M059J (cell line): ENCODE data around the gene ARMC2. TPM values are rescaled to one million over a fixed set of nuclear protein-coding genes. Genes with fewer than 3 reads are reported as not detected.
A peak's percentile ranks its signal among the peaks of the same experiment; 100 is the strongest.
"Not testable (repeated sequence)": the region's sequence is repeated elsewhere in the genome, so short reads cannot be mapped to it uniquely, and the experiment has no call there.

Source experiments
- DNase-seq: peaks from one replicate; pipeline ENCODE4 v3.0.0-alpha.2; 2012; ENCODE audit warnings: low read depth
- total RNA-seq: library from RNA; depleted of rRNA; stranded (reverse); fragments of >200 nt; shearing (Covaris generic); gene quantifications from 2 replicates; pipeline ENCODE4 v1.2.3, GENCODE V29; 2014

The ARMC2 gene
- total RNA-seq, 1 experiment from 2014 or later, result 1.7 TPM

GRCh38 chr6:108916026-108916686 lies 67.9 kb downstream of the ARMC2 start:
- no peak for DNase-seq

DNA sequence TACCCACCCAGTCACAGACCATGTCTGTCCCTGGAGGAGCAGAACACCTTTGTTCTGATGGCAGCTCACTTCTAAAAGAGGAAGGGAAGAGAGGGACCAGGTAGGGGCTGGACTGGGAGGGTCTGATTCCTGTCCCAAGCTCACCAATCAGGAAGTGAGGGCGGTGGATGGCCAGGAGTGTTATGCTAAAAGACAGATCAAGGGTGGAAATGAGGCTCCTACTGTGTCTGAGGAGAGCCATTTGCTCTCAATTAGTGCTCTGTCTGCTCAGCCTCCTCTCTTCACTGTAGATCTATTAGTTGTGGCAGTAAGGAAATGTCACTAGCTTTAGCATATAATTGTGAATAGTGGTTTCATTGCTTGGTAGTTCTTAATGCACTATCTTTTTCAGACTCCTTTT lies 72.5 kb downstream of the ARMC2 start:
- no peak for DNase-seq

- peak; percentile 70 for DNase-seq
These were observed 73.5 kb downstream of the ARMC2 start for GRCh38 chr6:108921547-108922361.

DNA sequence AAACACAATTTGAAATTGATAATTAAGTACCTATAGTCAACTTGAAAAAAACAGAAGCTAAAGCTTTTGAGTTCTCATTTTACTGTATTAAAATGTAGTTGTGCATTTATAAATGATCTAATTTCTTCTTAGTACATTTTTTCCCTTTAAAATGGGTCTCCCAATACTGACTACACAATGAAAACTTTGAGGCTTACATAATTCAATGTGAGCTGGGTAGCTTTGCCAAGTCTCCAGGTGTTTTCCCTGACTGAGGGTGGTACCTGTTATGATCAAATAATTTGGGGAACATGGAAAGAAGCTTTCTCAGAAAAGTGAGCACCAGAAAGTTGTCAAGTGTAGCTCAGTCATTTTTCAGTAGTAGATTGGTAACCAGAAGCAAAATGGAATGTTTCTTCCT lies 74.3 kb downstream of the ARMC2 start:
- no peak for DNase-seq

GRCh38 chr6:108927927-108928326 lies 79.7 kb downstream of the ARMC2 start:
- DNase-seq, result no peak

DNA sequence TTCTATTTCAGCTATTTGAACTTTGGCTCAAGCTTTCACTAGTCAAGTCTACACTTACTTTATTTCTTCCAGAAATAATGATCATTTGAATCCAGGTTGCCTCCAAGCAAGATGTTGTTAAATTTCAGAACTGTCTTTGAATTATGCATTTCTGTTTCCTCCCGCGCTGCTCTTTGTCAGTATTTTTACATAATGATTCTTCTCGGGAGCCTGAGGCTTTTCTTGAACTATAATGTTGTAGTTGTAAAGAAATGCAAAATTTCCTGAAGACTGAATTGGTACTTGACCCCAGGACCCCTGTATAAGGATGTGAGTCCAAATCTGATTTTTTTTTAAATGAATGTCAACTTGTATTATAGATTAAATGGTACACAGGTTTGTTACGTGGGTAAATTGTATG lies 80.4 kb downstream of the ARMC2 start:
- DNase-seq, result no peak

DNA sequence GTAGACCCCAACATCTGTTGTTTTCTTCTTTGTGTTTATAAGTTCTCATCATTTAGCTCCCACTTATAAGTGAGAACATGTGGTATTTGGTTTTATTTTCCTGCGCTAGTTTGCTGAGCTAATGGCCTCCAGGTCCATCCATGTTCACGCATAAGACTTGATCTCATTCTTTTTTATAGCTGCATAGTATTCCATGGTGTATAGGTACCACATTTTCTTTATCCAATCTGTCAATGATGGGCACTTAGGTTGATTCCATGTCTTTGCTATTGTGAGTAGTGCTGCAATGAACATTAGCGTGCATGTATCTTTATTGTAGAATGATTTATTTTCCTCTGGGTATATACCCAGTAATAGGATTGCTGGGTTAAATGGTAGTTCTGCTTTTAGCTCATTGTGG lies 82.9 kb downstream of the ARMC2 start:
- DNase-seq, result not testable (repeated sequence)

DNA sequence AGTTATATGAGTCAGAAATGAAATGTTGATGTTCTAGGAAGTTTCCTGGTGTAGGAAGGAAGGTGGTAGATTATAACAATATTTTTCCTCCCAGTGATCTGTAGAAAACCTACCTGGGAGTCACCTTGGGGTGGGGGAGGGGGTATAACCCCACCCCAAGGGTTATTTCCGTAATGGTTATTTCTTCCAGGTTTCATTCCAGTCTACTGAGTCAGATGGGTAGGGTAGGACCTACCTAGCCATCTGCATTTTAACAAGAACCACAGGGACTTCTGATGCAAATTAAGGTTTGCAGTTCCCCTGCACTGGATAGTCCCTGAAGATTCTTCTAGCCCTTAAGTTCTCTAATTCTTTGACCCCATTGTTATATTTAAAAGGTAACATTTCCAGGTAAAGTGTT lies 88.9 kb downstream of the ARMC2 start:
- DNase-seq, result no peak

DNA sequence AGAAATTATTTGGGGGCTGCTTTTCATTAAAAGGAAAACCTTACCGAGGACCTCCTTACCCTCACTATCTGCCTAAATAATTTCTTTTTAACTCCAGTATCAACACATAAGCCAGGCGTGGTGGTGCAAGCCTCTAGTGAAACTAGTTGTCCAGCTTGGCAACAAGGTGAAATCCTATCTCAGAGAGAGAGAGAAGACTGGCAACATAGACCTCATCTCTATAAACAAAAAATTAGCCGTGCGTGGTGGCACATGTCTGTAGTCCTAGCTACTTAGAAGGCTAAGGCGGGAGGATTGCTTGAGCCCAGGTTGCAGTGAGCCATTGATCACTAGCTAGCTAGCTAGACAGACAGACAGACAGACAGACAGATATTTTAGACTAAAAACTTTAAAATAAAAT lies 92.5 kb downstream of the ARMC2 start:
- no peak for DNase-seq

GRCh38 chr6:108941281-108941680 lies 93.1 kb downstream of the ARMC2 start:
- no peak for DNase-seq

GRCh38 chr6:108941859-108942258 lies 93.6 kb downstream of the ARMC2 start:
- no peak for DNase-seq

GRCh38 chr6:108942556-108943492 lies 94.6 kb downstream of the ARMC2 start:
- no peak for DNase-seq

- no peak for DNase-seq
These were observed 95.8 kb downstream of the ARMC2 start for GRCh38 chr6:108944071-108944470.

DNA sequence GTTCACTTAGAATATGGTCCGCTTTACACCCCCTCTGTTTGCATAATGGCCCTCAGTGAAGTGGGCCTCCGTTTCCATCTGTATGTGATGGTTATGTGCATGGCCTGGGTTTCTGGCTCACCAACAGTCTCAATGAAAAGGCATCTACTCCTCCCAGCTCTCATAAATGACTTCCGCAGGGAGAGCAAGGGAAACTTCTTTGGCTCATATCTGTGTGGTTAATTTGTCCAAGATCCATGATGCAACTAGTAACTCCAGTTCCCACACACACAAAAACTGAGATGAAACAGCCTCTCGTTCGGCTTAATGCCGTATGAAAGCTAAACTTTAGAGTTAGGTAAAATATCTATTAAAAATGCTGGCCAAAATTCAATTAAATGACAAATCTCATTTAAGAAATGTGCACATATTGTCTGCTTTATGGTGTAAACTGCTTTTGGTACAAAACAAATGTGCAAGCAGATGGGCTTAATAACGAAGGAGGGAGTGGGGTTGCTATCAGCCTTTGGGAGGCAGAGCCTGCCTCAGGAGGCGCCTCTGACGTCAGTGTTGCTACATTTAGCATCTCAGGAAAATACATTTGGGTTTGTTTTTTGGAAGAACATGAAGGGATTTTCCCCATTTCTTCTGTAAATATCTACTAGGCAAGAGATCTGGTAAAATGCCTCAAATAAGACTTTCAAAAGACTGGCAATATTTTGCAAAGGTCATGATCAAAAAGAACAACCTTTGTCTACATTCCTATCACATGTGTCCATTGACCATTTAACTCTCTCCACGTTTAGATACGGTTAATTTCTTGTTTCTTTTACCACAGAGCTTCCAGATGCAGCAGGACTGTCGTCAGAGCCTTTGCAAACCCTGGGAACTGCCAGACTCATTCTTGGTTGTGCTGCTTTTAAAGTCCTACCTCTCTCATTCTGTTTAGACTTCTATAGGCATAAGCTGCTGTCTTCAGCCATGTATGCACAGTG lies 96.8 kb downstream of the ARMC2 start:
- peak; percentile 43 for DNase-seq

GRCh38 chr6:108945681-108946159 lies 97.5 kb downstream of the ARMC2 start:
- peak; percentile 8 for DNase-seq

- DNase-seq, result no peak
These were observed 98.5 kb downstream of the ARMC2 start for GRCh38 chr6:108946695-108947094.

DNA sequence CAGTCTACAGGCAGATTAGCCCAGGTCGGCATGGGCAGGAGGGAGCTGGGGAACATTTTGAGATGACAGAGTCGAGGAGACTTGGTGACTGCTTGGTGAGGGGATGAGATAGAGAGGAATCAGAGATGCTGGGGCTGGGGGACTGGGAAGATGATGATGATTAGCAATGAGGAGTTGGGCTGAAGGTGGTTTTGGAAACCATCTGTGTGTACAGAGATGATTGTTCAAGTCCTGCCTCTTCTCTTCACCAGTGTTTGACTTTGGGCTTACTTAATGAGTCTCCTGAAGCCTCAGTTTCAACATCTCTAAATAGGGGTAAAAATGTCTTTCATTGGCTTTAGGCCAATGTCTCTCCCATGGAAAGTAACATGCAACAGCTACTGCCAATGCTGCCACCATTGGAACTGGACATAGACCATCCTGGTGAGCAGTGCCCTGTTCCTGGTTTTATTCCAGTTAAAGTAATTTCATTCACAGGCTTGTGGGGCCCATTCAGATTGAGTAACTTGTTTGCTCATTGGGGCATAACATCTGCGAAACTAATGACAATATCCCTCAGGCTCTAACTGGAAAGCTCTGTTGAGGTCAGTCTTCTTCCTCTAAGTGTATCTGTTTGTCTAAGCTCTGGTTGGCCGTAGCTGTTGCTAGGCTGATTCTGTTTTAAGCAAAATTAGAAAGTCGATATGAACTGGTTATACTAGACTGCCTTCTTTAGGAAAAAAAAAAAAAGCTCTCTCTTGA lies 99.1 kb downstream of the ARMC2 start:
- DNase-seq, result peak; percentile 65

GRCh38 chr6:108948181-108948661 lies 100.0 kb downstream of the ARMC2 start:
- DNase-seq, result no peak

GRCh38 chr6:108951351-108951953 lies 103.2 kb downstream of the ARMC2 start:
- DNase-seq, result no peak
